ENCODE results near the gene ARRDC1.

DNA sequence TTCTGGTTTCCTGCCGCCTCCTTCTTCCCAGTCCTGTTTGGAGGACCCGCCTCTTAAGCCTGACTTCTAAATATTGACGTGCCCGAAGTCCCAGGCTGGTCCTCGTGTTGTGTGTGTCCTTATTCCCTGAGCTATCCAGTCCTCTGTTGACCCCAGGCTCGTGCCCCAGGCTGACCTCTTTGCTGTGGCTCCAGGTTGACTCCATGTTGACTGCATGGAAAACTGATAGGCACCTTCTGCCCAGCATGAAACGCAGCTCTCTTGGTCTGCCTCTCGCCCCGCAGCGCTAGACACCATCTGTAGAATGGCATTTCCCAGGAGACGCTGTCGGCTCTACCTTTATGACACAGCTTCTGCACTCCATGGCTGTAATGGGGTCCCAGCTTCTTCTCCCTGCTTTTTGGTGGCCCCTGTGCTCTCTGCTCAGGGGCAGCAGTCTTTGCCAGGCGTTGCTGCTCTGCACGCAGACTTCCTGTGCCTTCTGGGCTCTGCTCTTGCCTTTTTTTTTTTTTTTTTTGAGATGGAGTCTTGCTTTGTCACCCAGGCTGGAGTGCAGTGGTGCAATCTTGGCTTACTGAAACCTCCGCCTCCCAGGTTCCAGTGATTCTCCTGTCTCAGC is 41.7 kb downstream of the ARRDC1 start:
- no peak for TF ChIP-seq EZH2 (IDR thresholded peaks at IDR 0.05; ENCODE audit: borderline replicate concordance, low read depth, low read length, poor library complexity, severe bottlenecking)
- TF ChIP-seq, protein P1, sequence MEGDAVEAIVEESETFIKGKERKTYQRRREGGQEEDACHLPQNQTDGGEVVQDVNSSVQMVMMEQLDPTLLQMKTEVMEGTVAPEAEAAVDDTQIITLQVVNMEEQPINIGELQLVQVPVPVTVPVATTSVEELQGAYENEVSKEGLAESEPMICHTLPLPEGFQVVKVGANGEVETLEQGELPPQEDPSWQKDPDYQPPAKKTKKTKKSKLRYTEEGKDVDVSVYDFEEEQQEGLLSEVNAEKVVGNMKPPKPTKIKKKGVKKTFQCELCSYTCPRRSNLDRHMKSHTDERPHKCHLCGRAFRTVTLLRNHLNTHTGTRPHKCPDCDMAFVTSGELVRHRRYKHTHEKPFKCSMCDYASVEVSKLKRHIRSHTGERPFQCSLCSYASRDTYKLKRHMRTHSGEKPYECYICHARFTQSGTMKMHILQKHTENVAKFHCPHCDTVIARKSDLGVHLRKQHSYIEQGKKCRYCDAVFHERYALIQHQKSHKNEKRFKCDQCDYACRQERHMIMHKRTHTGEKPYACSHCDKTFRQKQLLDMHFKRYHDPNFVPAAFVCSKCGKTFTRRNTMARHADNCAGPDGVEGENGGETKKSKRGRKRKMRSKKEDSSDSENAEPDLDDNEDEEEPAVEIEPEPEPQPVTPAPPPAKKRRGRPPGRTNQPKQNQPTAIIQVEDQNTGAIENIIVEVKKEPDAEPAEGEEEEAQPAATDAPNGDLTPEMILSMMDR (conservative IDR thresholded peaks at IDR 0.05; ENCODE audit: low read depth, low read length) = no peak
